ENCODE data around the gene EFCC1.
"Not testable (repeated sequence)": the region's sequence is repeated elsewhere in the genome, so short reads cannot be mapped to it uniquely, and the experiment has no call there.

The EFCC1 gene

DNA sequence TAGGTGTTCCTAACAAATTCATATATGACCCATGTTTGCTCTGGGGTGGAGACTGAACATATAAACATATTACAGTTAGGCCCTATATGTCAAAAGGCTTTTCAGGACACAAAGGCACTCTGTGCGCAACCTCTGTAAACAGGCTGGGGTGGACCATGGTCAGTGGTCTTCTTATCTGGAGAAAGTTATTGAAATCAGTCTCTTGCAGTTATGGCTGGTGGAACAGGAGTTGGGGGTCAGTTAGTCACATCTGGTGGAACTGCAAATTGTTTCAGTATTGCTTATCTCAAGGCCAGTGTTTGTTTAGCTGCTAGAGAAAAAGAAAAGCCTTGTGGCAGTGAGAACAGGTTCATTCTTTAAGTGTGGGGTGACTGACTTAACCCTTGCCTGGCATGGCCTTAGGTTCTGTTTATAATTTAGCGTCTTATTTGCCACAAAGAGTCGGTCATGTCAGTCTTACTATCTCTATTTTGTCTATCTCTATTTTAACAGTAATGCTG is 53.6 kb downstream of the EFCC1 start:
- DNase-seq (ENCODE audit: low spot score), result no peak

GRCh38 chr3:129056451-129057173 is 55.5 kb downstream of the EFCC1 start:
- DNase-seq (ENCODE audit: low spot score), result no peak

DNA sequence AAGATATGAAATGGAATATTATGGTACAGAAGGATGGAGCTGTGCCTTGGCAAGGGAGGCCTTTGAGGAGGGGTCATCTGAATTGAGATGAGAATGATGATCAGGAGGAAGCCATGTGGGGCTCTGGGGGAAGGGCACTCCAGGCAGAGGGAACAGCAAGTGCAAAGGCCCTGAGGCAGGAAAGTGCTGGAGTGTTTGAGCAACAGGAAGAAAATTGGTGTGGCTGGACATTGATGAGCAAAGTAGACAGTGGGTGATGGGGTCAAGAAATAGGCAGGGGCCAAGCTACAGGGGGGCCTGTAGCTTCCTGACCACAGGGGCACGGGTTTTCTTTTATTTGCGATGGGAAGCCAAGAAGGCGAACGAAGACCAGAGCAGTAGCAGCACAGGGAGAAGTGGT is 56.1 kb downstream of the EFCC1 start:
- DNase-seq (ENCODE audit: low spot score), result no peak

- no peak for DNase-seq (ENCODE audit: low spot score)
These were observed 57.5 kb downstream of the EFCC1 start for GRCh38 chr3:129058441-129059200.

GRCh38 chr3:129059311-129059958 is 58.3 kb downstream of the EFCC1 start:
- no peak for DNase-seq (ENCODE audit: low spot score)

GRCh38 chr3:129060276-129061022 is 59.3 kb downstream of the EFCC1 start, which contains the start of gene GP9:
Gene GP9 (plus strand): TSS chr3:129060779. CDS start chr3:129061740, 961 bp downstream.
- no peak for DNase-seq (ENCODE audit: low spot score)

GRCh38 chr3:129061023-129061887 is 60.2 kb downstream of the EFCC1 start:
- no peak for DNase-seq (ENCODE audit: low spot score)

DNA sequence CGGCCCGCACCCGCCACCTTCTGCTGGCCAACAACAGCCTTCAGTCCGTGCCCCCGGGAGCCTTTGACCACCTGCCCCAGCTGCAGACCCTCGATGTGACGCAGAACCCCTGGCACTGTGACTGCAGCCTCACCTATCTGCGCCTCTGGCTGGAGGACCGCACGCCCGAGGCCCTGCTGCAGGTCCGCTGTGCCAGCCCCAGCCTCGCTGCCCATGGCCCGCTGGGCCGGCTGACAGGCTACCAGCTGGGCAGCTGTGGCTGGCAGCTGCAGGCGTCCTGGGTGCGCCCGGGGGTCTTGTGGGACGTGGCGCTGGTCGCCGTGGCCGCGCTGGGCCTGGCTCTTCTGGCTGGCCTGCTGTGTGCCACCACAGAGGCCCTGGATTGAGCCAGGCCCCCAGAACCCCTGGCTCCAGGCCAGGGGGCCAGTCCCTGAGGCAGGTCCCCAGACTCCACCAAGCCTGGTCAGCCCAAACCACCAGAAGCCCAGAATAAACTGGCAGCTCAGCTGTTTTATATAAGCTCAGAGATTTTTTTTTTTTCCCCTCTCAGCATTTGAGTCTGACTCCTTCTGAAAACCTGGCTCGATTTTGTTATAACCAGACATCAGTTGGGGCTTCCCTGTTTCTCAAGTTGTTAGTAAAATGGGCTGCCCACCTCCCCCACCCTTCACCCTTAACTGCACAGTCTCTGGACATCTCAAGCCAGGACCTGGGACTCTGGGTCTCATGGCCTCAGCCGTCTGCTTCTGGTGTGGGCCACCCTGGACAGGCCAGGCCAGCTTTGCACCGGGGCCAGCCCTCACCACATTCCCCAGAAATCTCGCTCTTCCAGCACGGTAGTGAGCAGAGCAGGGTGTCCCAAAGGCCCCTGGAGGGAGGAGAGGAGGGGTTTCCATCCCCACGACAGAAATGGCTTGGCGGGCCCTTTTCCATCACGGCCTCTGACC is 61.1 kb downstream of the EFCC1 start:
- no peak for DNase-seq (ENCODE audit: low spot score)

DNA sequence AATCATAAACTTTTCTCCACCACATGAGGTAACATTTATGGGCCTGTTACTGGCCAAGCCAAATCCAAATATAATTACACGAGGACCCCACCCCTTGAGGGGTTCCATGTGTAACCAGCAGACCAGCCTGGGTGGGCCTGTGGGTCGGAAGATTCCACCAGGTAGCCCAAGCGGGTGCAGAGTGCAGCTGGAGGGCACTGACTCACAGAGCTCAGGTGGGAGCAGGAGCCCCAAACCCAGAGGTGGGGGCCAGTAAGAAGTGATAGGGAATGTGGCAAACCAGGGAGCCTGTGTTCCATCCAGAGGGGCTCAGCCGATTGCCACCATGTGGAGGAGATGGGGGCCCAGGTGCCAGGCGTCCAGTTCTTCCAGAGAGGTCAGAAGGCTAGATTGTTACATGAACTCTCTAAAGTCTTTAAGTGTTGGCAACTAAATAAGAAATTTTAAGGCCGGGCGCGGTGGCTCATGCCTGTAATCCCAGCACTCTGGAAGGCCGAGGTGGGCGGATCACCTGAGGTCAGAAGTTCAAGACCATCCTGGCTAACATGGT is 62.1 kb downstream of the EFCC1 start:
- DNase-seq (ENCODE audit: low spot score), result no peak

DNA sequence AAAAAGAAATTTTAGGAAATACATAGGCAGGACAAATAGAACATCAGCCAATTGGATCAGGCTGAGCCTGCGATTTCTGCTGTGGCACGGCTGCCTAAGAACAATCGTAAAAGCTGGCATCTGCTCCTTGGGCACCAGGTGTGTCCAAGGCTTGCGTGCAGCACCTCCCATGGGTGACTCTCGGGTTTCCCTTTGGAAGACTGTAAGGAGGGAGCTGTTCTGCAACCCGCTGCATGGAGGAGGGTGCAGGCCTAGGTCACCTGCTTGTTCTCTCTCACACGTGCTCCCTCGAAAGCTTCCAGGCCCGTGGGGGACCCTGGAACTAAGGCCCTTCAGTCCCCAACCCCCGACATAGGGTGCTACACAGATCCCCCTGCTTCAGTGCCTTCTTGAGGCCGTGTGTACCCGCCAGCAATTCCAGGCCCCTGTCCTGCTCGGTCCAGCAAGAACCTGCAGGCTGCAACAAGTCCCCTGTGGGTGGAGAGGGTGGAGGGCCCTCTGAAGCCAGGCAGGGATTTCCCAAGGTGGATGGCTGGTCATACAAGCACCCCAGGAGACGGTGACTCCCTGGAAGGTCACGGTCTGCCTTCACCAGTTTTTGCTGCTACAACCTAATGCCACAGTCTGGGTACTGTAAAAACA is 62.9 kb downstream of the EFCC1 start:
- DNase-seq (ENCODE audit: low spot score), result no peak

GRCh38 chr3:129065016-129065719 is 64.1 kb downstream of the EFCC1 start:
- DNase-seq (ENCODE audit: low spot score), result no peak

- DNase-seq (ENCODE audit: low spot score), result no peak
These were observed 64.6 kb downstream of the EFCC1 start for GRCh38 chr3:129065720-129066073.

DNA sequence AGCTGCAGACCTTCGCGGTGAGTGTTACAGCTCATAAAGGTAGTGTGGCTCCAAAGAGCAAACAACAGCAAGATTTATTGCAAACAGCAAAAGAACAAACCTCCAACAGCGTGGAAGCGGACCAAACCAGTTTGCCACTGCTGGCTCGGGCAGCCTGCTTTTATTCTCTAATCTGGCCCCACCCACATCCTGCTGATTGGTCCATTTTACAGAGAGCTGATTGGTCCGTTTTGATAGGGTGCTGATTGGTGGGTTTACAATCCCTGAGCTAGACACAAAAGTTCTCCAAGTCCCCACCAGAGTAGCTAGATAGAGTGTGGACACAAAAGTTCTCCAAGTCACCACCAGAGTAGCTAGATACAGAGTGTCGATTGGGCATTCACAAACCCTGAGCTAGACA is 66.6 kb downstream of the EFCC1 start:
- not testable (repeated sequence) for DNase-seq (ENCODE audit: low spot score)

DNA sequence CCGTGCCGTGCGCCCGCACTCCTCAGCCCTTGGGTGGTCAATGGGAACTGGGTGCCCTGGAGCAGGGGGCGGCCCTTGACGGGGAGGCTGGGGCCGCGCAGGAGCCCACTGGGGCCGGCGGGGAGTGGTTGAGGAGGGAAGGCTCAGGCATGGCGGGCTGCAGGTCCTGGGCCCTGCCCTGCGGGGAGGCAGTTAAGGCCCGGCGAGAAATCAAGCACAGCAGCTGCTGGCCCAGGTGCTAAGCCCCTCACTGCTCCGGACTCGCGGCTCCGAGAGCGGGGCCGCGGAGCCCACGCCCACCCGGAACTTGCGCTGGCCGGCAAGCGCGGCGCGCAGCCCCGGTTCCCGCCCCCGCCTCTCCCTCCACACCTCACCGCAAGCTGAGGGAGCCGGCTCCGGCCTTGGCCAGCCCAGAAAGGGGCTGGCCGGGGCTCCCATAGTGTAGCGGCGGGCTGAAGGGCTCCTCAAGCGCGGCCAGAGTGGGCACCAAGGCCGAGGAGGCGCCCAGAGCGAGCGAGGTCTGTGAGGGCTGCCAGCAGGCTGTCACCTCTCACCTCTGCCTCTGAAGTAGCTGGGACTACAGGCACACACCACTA is 67.3 kb downstream of the EFCC1 start:
- no peak for DNase-seq (ENCODE audit: low spot score)

DNA sequence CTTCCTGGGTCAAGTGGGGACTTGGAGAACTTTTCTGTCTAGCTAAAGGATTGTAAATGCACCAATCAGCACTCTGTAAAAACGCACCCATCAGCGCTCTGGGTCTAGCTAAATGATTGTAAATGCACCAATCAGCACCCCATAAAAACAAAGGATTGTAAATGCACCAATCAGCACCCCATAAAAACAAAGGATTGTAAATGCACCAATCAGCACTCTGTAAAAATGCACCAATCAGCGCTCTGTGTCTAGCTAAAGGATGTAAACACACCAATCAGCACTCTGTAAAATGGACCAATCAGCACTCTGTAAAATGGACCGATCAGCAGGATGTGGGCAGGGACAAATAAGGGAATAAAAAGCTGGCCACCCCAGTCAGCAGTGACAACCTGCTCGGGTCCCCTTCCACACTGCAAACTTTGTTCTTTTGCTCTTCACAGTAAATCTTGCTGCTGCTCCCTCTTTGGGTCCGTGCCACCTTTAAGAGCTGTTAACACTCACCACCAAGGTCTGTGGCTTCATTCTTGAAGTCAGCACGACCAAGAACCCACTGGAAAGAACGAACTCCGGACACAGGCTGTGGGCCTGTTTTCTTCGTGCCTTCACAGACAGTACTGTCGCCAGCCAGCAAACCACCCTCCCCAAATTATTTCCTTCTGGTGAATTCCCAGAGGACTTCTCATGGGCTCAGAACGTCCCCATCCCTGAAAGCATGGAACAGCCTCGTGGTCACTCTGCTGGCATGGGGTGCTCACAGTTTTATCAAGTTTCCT is 68.4 kb downstream of the EFCC1 start:
- DNase-seq (ENCODE audit: low spot score), result not testable (repeated sequence)

- no peak for DNase-seq (ENCODE audit: low spot score)
These were observed 69.2 kb downstream of the EFCC1 start for GRCh38 chr3:129070086-129070885.

Measured in LoVo (cell line).